Esophagus squamous epithelium (tissue), 5 donors: Measurements from ENCODE around the gene RCOR1. TPM values are rescaled to one million over a fixed set of nuclear protein-coding genes. Genes with fewer than 3 reads are reported as not detected.

Experiments used
- DNase-seq: peaks from one replicate; lab custom pipeline; 2025; lab: John Stamatoyannopoulos, UW
- H3K27ac ChIP-seq, 4 donors: fragments of 200-600 bp; sonication (generic); one replicate each; pipeline ENCODE4 v1.5.1; 2016 to 2019; ENCODE audit warnings: mild to moderate bottlenecking in 1 of 4
- H3K27me3 ChIP-seq, 4 donors: fragments of 200-600 bp; sonication (generic); 1 replicate in 3 of 4; 2 replicates in 1 of 4; pipeline versions ENCODE4 v1.5.1 to v1.6.0; 2017 to 2021; ENCODE audit warnings: antibody characterized with exemption in 1 of 4
- H3K36me3 ChIP-seq, 3 donors: fragments of 200-600 bp; sonication (generic); one replicate each; pipeline ENCODE4 v1.5.1; 2016 to 2019
- H3K4me1 ChIP-seq, 3 donors: fragments of 200-600 bp; sonication (generic); one replicate each; pipeline ENCODE4 v1.5.1; 2017 to 2019
- H3K4me3 ChIP-seq, 4 donors: fragments of 200-600 bp; sonication (generic); 1 replicate in 3 of 4; 2 replicates in 1 of 4; pipeline ENCODE4 v1.5.1; 2016 to 2019; ENCODE audit warnings: mild to moderate bottlenecking in 2 of 4, moderate library complexity in 1 of 4
- H3K9me3 ChIP-seq, 3 donors: fragments of 200-600 bp; sonication (generic); one replicate each; pipeline ENCODE4 v1.5.1; 2016 to 2019
- POLR2A ChIP-seq, 4 donors: fragments of 450-650 bp; IDR thresholded peaks; one replicate each; pipeline ENCODE4 v1.6.1; 2017; ENCODE audit warnings: antibody characterized with exemption in 4 of 4, mild to moderate bottlenecking in 4 of 4, moderate library complexity in 3 of 4
- WGBS, 2 donors: methylation state at CpG; one replicate each; pipeline ENCODE4 v1.1.5; 2018; 5-methylcytosine and 5-hydroxymethylcytosine counted together
- intact Hi-C: fragments of 100-400 bp; cut with DNase I; formaldehyde crosslinking; loops from one replicate; pipeline ENCODE4 v1.15.0; 2022
- total RNA-seq, 4 donors: library from RNA; depleted of rRNA; stranded (reverse); fragments of >200 nt; gene quantifications; one replicate each; pipeline ENCODE4 v1.1.0, GENCODE V29; 2016
- TF ChIP-seq, protein P1 (sequence below), 6 experiments: fragments of 450-650 bp in 4 of 6; fragments of 200-600 bp in 2 of 6; sonication (generic) in 2 of 6; IDR thresholded peaks; one replicate each; pipeline ENCODE4 v1.5.1; 2016 to 2019; ENCODE audit warnings: antibody characterized with exemption in 6 of 6, mild to moderate bottlenecking in 4 of 6, moderate library complexity in 4 of 6
- donor health status: DM: yes; HTN: yes; CAD: no.

RCOR1 gene
- total RNA-seq, 4 donors from 2014 or later, result 25.6 to 56.9 (median 35.2) TPM

- DNase-seq, result no peak
- Histone ChIP-seq H3K4me1 (peaks cover 0 to 28% (median 8%) of the 10 kb centered on the region in 3 donors), H3K4me3 (no peak overlapping the region), H3K27me3 (no peaks in the 10 kb centered on the region), H3K27ac (no peak overlapping the region), H3K9me3 (no peaks in the 10 kb centered on the region), H3K36me3 (peaks cover 0 to 46% (median 5%) of the 10 kb centered on the region in 3 donors)
- WGBS, 2 donors, result 94 to 95% methylated on average over 2 of the region's 2 CpGs
- TF ChIP-seq, protein P1, sequence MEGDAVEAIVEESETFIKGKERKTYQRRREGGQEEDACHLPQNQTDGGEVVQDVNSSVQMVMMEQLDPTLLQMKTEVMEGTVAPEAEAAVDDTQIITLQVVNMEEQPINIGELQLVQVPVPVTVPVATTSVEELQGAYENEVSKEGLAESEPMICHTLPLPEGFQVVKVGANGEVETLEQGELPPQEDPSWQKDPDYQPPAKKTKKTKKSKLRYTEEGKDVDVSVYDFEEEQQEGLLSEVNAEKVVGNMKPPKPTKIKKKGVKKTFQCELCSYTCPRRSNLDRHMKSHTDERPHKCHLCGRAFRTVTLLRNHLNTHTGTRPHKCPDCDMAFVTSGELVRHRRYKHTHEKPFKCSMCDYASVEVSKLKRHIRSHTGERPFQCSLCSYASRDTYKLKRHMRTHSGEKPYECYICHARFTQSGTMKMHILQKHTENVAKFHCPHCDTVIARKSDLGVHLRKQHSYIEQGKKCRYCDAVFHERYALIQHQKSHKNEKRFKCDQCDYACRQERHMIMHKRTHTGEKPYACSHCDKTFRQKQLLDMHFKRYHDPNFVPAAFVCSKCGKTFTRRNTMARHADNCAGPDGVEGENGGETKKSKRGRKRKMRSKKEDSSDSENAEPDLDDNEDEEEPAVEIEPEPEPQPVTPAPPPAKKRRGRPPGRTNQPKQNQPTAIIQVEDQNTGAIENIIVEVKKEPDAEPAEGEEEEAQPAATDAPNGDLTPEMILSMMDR (IDR thresholded peaks at IDR 0.05), result no peak
- no peak for TF ChIP-seq POLR2A (IDR thresholded peaks at IDR 0.05)
- intact Hi-C loops, result loop anchor here (10.0 kb wide), 1 partner anchor 225 kb away; the partner anchor contains the start of gene AMN
These were observed 107.1 kb downstream of the RCOR1 start for GRCh38 chr14:102699416-102700110.

GRCh38 chr14:102708494-102708893, 116.0 kb downstream of the RCOR1 start:
- DNase-seq, result no peak
- no peak overlapping the region for H3K4me3 ChIP-seq
- no peaks in the 10 kb centered on the region for H3K4me1 ChIP-seq
- no peak overlapping the region for H3K27ac ChIP-seq
- 91% methylated on average over 9 of the region's 9 CpGs for WGBS, 2 donors
- TF ChIP-seq, protein P1 (IDR thresholded peaks at IDR 0.05), result no peak
- no peak for TF ChIP-seq POLR2A (IDR thresholded peaks at IDR 0.05)
- no peaks in the 10 kb centered on the region for H3K9me3 ChIP-seq
- intact Hi-C loops, result no loop called here
- H3K27me3 ChIP-seq, result no peaks in the 10 kb centered on the region
- peaks cover 4 to 84% (median 8%) of the 10 kb centered on the region in 3 donors for H3K36me3 ChIP-seq

GRCh38 chr14:102711207-102711606, 118.8 kb downstream of the RCOR1 start:
- Histone ChIP-seq H3K36me3 (peaks cover 4 to 87% (median 4%) of the 10 kb centered on the region in 3 donors), H3K9me3 (no peaks in the 10 kb centered on the region), H3K27ac (no peak overlapping the region), H3K4me3 (no peak overlapping the region), H3K4me1 (no peaks in the 10 kb centered on the region), H3K27me3 (no peaks in the 10 kb centered on the region)
- no peak for TF ChIP-seq POLR2A (IDR thresholded peaks at IDR 0.05)
- TF ChIP-seq, protein P1 (IDR thresholded peaks at IDR 0.05), result no peak
- 80 to 93% methylated on average over 5 to 6 of the region's 6 CpGs for WGBS, 2 donors
- no peak for DNase-seq
- intact Hi-C loops, result no loop called here

DNA sequence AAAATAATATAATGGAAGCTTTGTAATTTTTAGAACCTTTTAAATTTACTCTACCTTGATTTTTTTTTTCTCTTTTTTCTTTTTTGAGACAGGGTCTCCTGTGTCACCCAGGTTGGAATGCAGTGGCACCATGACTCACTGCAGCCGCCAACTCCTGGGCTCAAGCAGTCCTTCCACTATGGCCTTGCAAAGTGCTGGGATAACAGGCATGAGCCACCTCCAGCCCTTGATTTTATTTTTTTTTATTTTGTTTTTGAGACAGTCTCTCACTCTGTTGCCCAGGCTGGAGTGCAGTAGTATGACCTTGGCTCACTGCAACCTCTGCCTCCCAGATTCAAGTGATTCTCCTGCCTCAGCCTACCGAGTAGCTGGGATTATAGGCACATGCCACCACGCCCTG, 119.5 kb downstream of the RCOR1 start:
- no peaks in the 10 kb centered on the region for H3K9me3 ChIP-seq
- peaks cover 4 to 94% (median 4%) of the 10 kb centered on the region in 3 donors for H3K36me3 ChIP-seq
- H3K4me3 ChIP-seq, result no peak overlapping the region
- no peak for DNase-seq
- no peaks in the 10 kb centered on the region for H3K27me3 ChIP-seq
- H3K4me1 ChIP-seq, result no peaks in the 10 kb centered on the region
- TF ChIP-seq, protein P1 (IDR thresholded peaks at IDR 0.05), result no peak
- no peak for TF ChIP-seq POLR2A (IDR thresholded peaks at IDR 0.05)
- intact Hi-C loops, result no loop called here
- H3K27ac ChIP-seq, result no peak overlapping the region
- 82 to 86% methylated on average over 3 of the region's 3 CpGs for WGBS, 2 donors

DNA sequence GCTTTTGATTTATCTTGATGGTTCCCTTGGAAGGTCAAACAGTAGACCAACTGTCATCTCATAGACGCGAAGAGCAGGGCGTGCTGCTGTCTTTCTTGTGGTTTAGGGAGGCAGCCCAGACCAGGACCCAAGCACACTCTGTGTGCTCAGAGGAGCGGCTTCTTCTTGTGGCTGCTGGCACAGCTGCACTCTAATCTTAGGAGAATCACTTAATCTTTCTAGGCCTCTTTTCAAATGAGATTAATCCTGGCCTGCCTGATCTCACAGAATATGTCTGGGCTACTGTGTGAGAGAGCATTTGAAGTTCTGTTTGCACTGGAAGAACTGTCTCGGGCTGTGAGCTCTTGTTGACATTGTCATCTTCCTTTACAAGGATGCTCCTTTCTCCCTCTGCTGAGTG, 124.8 kb downstream of the RCOR1 start:
- Histone ChIP-seq H3K36me3 (peaks cover 5 to 93% (median 5%) of the 10 kb centered on the region in 3 donors), H3K27ac (no peak overlapping the region), H3K4me3 (no peak overlapping the region), H3K9me3 (no peaks in the 10 kb centered on the region), H3K27me3 (no peaks in the 10 kb centered on the region), H3K4me1 (no peaks in the 10 kb centered on the region)
- no peak for DNase-seq
- TF ChIP-seq POLR2A (IDR thresholded peaks at IDR 0.05), result no peak
- TF ChIP-seq, protein P1 (IDR thresholded peaks at IDR 0.05), result no peak
- intact Hi-C loops, result no loop called here
- WGBS, 2 donors, result 77 to 83% methylated on average over 5 of the region's 5 CpGs
